Activated T-helper 2 cell treated with anti-CD3 and anti-CD28 coated beads, Interferon-gamma antibody, Interleukin-2, Interleukin-4, amounts not matched to agents 10 μg/mL and 5 μg/mL and 100 μg/mL, durations not matched to agents 14 hours and 24 hours and 36 hours (primary cell): Measurements from ENCODE around the gene WDR86. TPM values are rescaled to one million over a fixed set of nuclear protein-coding genes. Genes with fewer than 3 reads are reported as not detected.

Experiments
- DNase-seq: peaks from one replicate; pipeline ENCODE4 v3.0.0; 2021; ENCODE audit warnings: low spot score
- H3K27ac Mint-ChIP-seq: one replicate; pipeline ENCODE4 v1.8.0; 2021; ENCODE audit warnings: mixed read lengths
- H3K27me3 Mint-ChIP-seq: one replicate; pipeline ENCODE4 v1.8.0; 2021; ENCODE audit warnings: low read depth, mixed read lengths
- H3K36me3 Mint-ChIP-seq: one replicate; pipeline ENCODE4 v1.8.0; 2021; ENCODE audit warnings: low read depth, mixed read lengths
- H3K4me1 Mint-ChIP-seq: one replicate; pipeline ENCODE4 v1.8.0; 2021; ENCODE audit warnings: low read depth, mixed read lengths
- H3K4me3 Mint-ChIP-seq: one replicate; pipeline ENCODE4 v1.8.0; 2021; ENCODE audit warnings: low read depth, mild to moderate bottlenecking, moderate library complexity, mixed read lengths
- H3K9me3 Mint-ChIP-seq: one replicate; pipeline ENCODE4 v1.8.0; 2021; ENCODE audit warnings: mixed read lengths
- intact Hi-C: fragments of 100-400 bp; cut with micrococcal nuclease; formaldehyde crosslinking; loops from one replicate; pipeline ENCODE4 v1.15.1; 2023
- total RNA-seq: library from RNA; stranded (reverse); gene quantifications from 2 replicates; pipeline ENCODE4 v1.2.3, GENCODE V29; 2022

Gene WDR86
- total RNA-seq, 1 donor from 2014 or later = not detected

GRCh38 chr7:151378496-151379192 lies 31.2 kb downstream of the WDR86 start:
- no peaks in the 10 kb centered on the region for H3K9me3 Mint-ChIP-seq
- peaks cover 4% of the 10 kb centered on the region for H3K4me1 Mint-ChIP-seq
- H3K27ac Mint-ChIP-seq = no peak overlapping the region
- intact Hi-C loops = no loop called here
- peaks cover 11% of the 10 kb centered on the region for H3K36me3 Mint-ChIP-seq
- H3K27me3 Mint-ChIP-seq = peaks cover 17% of the 10 kb centered on the region
- H3K4me3 Mint-ChIP-seq = no peak overlapping the region
- DNase-seq = no peak

- H3K27me3 Mint-ChIP-seq = peaks cover 13% of the 10 kb centered on the region
- H3K4me3 Mint-ChIP-seq = no peak overlapping the region
- no peak for DNase-seq
- peaks cover 11% of the 10 kb centered on the region for H3K36me3 Mint-ChIP-seq
- no peaks in the 10 kb centered on the region for H3K9me3 Mint-ChIP-seq
- intact Hi-C loops = no loop called here
- H3K27ac Mint-ChIP-seq = no peak overlapping the region
- peaks cover 4% of the 10 kb centered on the region for H3K4me1 Mint-ChIP-seq
Measured at GRCh38 chr7:151378011-151378410, 31.8 kb downstream of the WDR86 start.

GRCh38 chr7:151377406-151377805 lies 32.4 kb downstream of the WDR86 start:
- Mint-ChIP-seq H3K9me3 (no peaks in the 10 kb centered on the region), H3K27me3 (peaks cover 8% of the 10 kb centered on the region), H3K27ac (no peak overlapping the region), H3K4me1 (peaks cover 4% of the 10 kb centered on the region), H3K36me3 (peaks cover 12% of the 10 kb centered on the region), H3K4me3 (no peak overlapping the region)
- intact Hi-C loops = no loop called here
- no peak for DNase-seq

GRCh38 chr7:151376218-151376902 lies 33.5 kb downstream of the WDR86 start:
- intact Hi-C loops = no loop called here
- DNase-seq = no peak
- Mint-ChIP-seq H3K4me3 (no peak overlapping the region), H3K36me3 (peaks cover 14% of the 10 kb centered on the region), H3K27me3 (peaks cover 4% of the 10 kb centered on the region), H3K9me3 (no peaks in the 10 kb centered on the region), H3K27ac (no peak overlapping the region), H3K4me1 (no peaks in the 10 kb centered on the region)

GRCh38 chr7:151375530-151376217 lies 34.2 kb downstream of the WDR86 start:
- H3K27me3 Mint-ChIP-seq = peaks cover under 1% of the 10 kb centered on the region
- peaks cover 16% of the 10 kb centered on the region for H3K36me3 Mint-ChIP-seq
- H3K27ac Mint-ChIP-seq = no peak overlapping the region
- H3K4me1 Mint-ChIP-seq = no peaks in the 10 kb centered on the region
- intact Hi-C loops = no loop called here
- H3K9me3 Mint-ChIP-seq = no peaks in the 10 kb centered on the region
- no peak for DNase-seq
- H3K4me3 Mint-ChIP-seq = no peak overlapping the region

GRCh38 chr7:151374726-151375125 lies 35.1 kb downstream of the WDR86 start:
- H3K36me3 Mint-ChIP-seq = peaks cover 17% of the 10 kb centered on the region
- H3K9me3 Mint-ChIP-seq = no peaks in the 10 kb centered on the region
- H3K27ac Mint-ChIP-seq = no peak overlapping the region
- no peak overlapping the region for H3K4me3 Mint-ChIP-seq
- intact Hi-C loops = no loop called here
- H3K27me3 Mint-ChIP-seq = no peaks in the 10 kb centered on the region
- DNase-seq = no peak
- no peaks in the 10 kb centered on the region for H3K4me1 Mint-ChIP-seq

- no peak for DNase-seq
- Mint-ChIP-seq H3K9me3 (no peaks in the 10 kb centered on the region), H3K4me3 (no peak overlapping the region), H3K4me1 (no peaks in the 10 kb centered on the region), H3K27me3 (no peaks in the 10 kb centered on the region), H3K27ac (no peak overlapping the region), H3K36me3 (peaks cover 21% of the 10 kb centered on the region)
- intact Hi-C loops = no loop called here
Measured at GRCh38 chr7:151374139-151374538, 35.7 kb downstream of the WDR86 start.

- Mint-ChIP-seq H3K9me3 (no peaks in the 10 kb centered on the region), H3K27me3 (no peaks in the 10 kb centered on the region), H3K36me3 (peaks cover 24% of the 10 kb centered on the region), H3K4me3 (no peak overlapping the region), H3K4me1 (no peaks in the 10 kb centered on the region), H3K27ac (no peak overlapping the region)
- no peak for DNase-seq
- intact Hi-C loops = no loop called here
Measured at GRCh38 chr7:151373599-151373998, 36.2 kb downstream of the WDR86 start.

- peaks cover 23% of the 10 kb centered on the region for H3K36me3 Mint-ChIP-seq
- no peaks in the 10 kb centered on the region for H3K27me3 Mint-ChIP-seq
- no peak overlapping the region for H3K27ac Mint-ChIP-seq
- intact Hi-C loops = no loop called here
- DNase-seq = no peak
- H3K4me1 Mint-ChIP-seq = peaks cover 4% of the 10 kb centered on the region
- H3K4me3 Mint-ChIP-seq = no peak overlapping the region
- no peaks in the 10 kb centered on the region for H3K9me3 Mint-ChIP-seq
Measured at GRCh38 chr7:151372612-151373265, 37.1 kb downstream of the WDR86 start.

GRCh38 chr7:151371266-151371665 lies 38.6 kb downstream of the WDR86 start:
- DNase-seq = no peak
- no peaks in the 10 kb centered on the region for H3K27me3 Mint-ChIP-seq
- intact Hi-C loops = no loop called here
- H3K36me3 Mint-ChIP-seq = peaks cover 22% of the 10 kb centered on the region
- H3K27ac Mint-ChIP-seq = no peak overlapping the region
- H3K4me3 Mint-ChIP-seq = no peak overlapping the region
- H3K9me3 Mint-ChIP-seq = no peaks in the 10 kb centered on the region
- peaks cover 4% of the 10 kb centered on the region for H3K4me1 Mint-ChIP-seq

GRCh38 chr7:151368136-151368571 lies 41.7 kb downstream of the WDR86 start:
- no peak overlapping the region for H3K27ac Mint-ChIP-seq
- peaks cover 35% of the 10 kb centered on the region for H3K36me3 Mint-ChIP-seq
- no peak overlapping the region for H3K4me3 Mint-ChIP-seq
- H3K4me1 Mint-ChIP-seq = peaks cover 4% of the 10 kb centered on the region
- no peaks in the 10 kb centered on the region for H3K9me3 Mint-ChIP-seq
- no peaks in the 10 kb centered on the region for H3K27me3 Mint-ChIP-seq
- DNase-seq = peak; percentile 64
- intact Hi-C loops = loop anchor here (1.0 to 5.0 kb wide), 3 partner anchors 44 to 391 kb away; partner anchors contain the start of gene WDR86

GRCh38 chr7:151367284-151367683 lies 42.6 kb downstream of the WDR86 start:
- Mint-ChIP-seq H3K36me3 (peaks cover 41% of the 10 kb centered on the region), H3K4me1 (peaks cover 4% of the 10 kb centered on the region), H3K9me3 (no peaks in the 10 kb centered on the region), H3K4me3 (no peak overlapping the region), H3K27ac (no peak overlapping the region), H3K27me3 (no peaks in the 10 kb centered on the region)
- no peak for DNase-seq
- intact Hi-C loops = loop anchor here (5.0 kb wide), 1 partner anchor 45 kb away; the partner anchor contains the start of gene WDR86
